Skeletal muscle cell (primary cell): ENCODE data around the gene GALNT2.

Experiments used
- DNase-seq: peaks from one replicate; pipeline ENCODE4 v3.0.0-alpha.2; 2010; ENCODE audit warnings: low read depth
- H3K4me3 ChIP-seq: 2 replicates; pipeline ENCODE4 v1.5.1; 2011; ENCODE audit warnings: low read depth, mild to moderate bottlenecking, control low read depth, low read length, moderate library complexity

Gene GALNT2

DNA sequence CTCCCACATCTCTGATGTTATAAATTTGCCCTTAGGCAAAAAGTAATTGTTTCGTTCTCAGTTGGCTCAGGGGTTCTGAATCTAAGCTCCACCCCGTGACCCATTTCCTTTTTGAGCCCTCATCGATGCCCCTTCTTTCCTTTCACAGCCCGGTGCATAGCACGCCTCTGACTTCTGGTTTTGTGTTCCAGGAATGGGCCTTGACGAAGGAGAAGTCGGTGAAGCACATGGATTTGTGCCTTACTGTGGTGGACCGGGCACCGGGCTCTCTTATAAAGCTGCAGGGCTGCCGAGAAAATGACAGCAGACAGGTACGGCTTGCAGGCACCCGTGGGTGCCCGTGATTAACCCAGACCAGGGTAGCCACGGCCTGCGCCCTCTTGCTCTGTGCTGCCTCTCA is 207.2 kb downstream of the GALNT2 start:
- no peak overlapping the region for H3K4me3 ChIP-seq
- no peak for DNase-seq

DNA sequence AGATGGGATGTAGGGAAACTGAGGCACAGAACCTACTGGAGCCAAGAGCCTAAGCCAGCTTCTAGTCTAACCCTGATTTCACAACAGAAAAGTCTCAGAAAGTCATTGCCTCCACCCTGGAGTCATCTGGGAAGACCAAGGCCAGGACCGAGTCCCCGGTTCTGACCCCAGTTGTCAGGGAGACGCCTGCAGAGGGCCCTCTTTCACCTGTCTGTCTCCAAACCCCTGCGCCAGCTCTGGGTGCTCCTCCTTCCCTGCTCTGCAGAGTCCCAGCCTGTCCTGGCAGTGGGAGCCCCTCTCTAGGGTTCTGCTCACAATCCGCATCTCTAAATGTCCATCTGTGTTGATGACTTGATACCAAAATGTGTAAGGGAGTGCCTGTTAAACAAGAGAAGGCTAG is 209.4 kb downstream of the GALNT2 start:
- no peak overlapping the region for H3K4me3 ChIP-seq
- no peak for DNase-seq

DNA sequence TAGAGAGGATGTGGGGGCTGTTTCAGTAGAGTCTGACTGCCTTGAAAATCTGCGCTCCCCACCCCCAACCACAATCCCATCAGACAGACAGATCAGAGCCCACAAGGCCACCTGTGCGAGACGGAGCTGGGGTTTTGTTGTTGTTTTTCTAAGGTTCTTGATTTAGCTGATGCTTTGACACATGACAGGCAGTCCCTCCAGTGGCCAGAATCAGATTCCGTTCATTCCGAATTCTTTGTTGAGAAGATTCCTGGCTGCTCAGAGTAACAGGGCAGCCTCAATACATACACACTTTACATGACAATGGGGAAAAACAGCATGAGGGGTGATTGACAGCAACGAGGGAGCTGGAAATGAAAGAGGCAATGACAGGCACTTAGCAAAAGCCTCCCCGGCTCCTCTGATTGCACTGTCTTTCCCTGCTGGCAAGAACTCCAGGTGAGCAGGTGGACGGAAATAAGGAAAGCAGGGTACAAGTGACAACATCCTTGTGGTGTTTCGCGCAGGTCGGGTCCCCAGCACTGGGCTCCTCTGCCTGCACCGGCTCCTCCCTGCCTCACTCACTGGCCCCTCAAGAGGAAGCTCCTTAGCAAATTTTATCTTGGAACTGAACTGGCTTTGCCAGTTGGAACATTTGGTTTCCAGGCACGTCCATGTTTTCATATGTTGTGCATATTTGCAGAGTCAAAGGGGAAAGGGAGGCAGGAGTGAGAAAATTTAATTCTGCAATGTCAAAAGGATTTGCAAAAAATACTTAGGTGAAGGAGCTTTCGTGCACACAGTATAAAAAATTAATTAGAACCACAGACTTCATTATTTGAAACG is 210.4 kb downstream of the GALNT2 start:
- no peak for DNase-seq
- H3K4me3 ChIP-seq, result no peak overlapping the region

DNA sequence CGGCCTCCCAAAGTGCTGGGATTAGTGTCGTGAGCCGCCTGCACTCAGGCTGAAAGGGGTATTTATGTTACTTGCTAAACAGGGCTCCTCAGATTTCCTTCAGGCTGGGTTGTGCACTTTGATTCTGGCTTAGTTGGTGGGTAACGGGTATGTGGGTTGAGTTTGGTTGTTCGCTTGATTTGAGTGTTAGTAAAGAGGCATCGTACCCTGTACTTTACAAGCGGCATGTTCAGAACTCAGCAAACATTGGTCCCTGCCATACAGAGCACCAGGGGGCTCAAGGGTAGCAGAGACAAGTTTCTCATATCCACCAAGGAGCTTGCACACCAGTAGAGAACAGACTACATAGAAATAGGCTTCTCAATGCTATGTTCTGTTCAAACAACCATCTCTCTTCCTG is 211.3 kb downstream of the GALNT2 start:
- H3K4me3 ChIP-seq, result no peak overlapping the region
- DNase-seq, result no peak

DNA sequence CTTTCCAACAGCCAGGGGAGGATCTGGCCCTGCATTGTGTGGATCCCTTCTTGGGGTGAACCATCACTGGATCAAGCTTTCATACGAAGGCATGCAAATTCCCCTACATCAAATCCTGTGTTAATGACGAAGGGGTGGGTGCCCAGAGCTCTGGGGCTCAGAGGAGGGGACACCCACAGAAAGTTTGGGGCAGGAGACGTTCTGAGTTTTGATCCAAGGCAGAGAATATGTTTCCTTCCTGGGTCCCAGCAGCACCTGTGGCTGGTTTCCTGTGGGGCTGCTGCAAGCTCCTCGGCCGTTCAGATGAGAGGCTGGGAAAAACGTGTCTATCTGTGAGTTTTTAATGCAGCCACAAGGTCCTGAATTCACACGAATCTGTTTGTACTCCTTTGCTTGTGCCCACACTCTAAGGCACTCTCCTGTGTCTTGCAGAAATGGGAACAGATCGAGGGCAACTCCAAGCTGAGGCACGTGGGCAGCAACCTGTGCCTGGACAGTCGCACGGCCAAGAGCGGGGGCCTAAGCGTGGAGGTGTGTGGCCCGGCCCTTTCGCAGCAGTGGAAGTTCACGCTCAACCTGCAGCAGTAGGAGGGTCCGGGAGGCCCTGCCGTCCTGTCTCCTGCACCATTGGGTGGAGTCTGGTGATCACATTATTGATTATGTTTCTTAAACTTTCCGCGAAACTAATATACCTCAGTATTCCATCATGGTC is 212.0 kb downstream of the GALNT2 start:
- DNase-seq, result no peak

DNA sequence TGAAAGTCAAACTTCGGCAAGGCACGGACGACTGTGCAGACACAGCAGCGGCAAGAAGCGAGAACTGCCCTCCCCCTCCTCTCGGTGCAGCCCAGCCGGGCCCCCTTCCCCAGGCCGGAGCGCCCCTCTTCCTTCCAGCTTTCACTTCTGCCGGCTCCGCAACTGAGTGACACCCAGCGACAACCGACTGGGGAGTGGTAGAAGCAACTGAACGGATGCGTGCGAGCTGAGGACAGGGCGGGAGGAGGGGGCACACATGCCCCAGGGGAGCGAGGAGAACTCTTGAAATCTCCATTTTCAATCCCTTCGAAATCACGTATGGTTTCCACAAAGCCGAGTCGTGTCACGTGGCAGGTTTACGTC is 212.5 kb downstream of the GALNT2 start:
- no peak for DNase-seq
- no peak overlapping the region for H3K4me3 ChIP-seq

More for the DNA sequence above, 212.0 kb downstream of the GALNT2 start:
- no peak overlapping the region for H3K4me3 ChIP-seq

- H3K4me3 ChIP-seq, result no peak overlapping the region
- DNase-seq, result no peak
Observed at GRCh38 chr1:230280054-230280795, 213.2 kb downstream of the GALNT2 start.

- no peak overlapping the region for H3K4me3 ChIP-seq
- no peak for DNase-seq
Observed at GRCh38 chr1:230280906-230281413, 213.9 kb downstream of the GALNT2 start.

- no peak for DNase-seq
- H3K4me3 ChIP-seq, result no peak overlapping the region
Observed at GRCh38 chr1:230281556-230281955, 214.5 kb downstream of the GALNT2 start.

GRCh38 chr1:230282157-230282556 is 215.1 kb downstream of the GALNT2 start:
- no peak overlapping the region for H3K4me3 ChIP-seq
- DNase-seq, result no peak

DNA sequence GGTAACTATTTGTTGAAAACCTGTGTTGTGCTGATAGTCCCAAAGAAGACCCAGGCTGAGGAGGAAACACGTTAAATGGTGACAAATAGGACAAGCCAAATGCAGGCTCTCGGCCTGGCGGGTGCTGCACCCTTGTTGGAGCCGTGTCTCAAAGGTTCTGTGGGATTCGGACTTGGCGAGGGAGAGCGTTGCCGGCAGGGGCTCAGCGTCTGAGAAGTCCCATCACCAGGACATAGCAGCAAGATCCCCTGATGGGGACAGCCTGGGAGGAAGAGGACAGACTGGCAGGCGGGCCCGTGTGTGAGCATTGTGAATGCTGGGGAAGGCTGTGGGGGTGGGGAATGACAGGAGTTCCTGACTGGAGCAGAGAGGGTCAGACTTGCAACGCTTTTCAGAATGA is 216.6 kb downstream of the GALNT2 start:
- no peak for DNase-seq
- H3K4me3 ChIP-seq, result no peak overlapping the region

DNA sequence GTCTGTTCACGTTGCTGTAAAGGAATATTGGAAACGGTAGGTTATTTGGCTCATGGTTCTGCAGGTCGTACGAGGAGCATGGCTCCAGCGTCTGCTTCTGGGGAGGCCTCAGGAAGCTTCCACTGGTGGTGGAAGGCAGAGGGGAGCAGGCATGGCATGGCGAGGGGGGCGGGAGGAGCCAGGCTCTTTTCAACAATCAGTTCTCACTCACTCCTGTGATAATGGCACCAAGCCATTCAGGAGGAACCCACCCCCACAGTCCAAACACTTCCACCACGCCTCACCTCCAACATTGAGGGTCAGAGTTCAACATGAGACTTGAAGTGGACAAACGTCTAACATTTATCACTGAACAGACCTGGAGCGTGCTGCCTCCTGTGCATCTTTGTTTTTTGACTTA is 217.9 kb downstream of the GALNT2 start:
- H3K4me3 ChIP-seq, result no peak overlapping the region
- DNase-seq, result no peak

GRCh38 chr1:230285351-230285750 is 218.3 kb downstream of the GALNT2 start:
- no peak for DNase-seq
- H3K4me3 ChIP-seq, result no peak overlapping the region

- H3K4me3 ChIP-seq, result no peak overlapping the region
- no peak for DNase-seq
Observed at GRCh38 chr1:230286166-230286889, 219.3 kb downstream of the GALNT2 start.

DNA sequence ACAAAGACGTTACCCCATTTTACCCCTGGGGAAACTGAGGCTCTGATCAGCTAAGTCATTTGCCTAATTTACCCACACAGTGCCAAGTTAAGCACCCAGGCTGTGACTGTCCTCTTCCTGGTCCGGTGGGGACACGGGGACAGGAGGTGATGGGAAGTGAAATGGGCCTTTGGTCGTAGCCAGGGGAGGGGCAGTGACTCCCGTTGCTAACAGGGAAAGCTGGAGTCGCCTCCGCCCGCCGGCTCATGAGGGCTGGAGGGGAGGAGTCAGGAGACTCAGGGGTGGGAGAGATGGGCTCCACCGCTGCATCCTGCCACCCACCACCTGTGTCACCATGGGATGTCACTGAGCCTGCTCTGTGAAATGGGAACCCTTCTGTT is 219.8 kb downstream of the GALNT2 start:
- no peak for DNase-seq
- no peak overlapping the region for H3K4me3 ChIP-seq

DNA sequence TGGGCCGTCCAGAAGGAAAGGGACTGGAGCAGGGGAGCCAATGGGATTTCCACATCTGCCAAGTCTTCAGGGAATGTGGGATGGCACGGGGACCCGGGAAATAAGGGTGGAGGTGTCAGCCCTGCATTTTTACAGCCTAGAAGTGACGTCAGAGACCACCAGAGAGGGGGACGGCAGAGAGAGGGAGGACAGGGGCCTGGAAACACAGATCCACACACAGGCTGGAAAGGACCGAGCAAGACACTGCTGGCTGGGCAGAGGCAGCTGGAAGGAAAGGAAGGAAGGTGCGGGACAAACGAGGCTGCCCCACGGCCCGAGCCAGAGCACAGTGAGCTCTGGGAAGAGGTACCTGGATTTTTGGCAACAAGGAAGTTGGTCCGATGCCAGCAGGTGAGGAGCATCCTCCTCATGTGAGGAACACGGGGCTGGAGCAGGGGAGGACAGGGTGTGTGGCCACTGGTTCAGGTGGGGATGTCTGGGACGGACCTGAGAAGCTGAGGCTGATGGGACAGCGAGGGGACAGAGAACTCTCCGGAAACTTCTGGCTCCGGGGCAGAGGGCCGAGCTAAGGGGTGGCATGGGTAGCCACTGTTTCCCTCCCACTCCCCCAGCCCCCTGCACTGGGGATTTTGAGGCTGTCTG is 220.8 kb downstream of the GALNT2 start:
- no peak for DNase-seq
- H3K4me3 ChIP-seq, result no peak overlapping the region

DNA sequence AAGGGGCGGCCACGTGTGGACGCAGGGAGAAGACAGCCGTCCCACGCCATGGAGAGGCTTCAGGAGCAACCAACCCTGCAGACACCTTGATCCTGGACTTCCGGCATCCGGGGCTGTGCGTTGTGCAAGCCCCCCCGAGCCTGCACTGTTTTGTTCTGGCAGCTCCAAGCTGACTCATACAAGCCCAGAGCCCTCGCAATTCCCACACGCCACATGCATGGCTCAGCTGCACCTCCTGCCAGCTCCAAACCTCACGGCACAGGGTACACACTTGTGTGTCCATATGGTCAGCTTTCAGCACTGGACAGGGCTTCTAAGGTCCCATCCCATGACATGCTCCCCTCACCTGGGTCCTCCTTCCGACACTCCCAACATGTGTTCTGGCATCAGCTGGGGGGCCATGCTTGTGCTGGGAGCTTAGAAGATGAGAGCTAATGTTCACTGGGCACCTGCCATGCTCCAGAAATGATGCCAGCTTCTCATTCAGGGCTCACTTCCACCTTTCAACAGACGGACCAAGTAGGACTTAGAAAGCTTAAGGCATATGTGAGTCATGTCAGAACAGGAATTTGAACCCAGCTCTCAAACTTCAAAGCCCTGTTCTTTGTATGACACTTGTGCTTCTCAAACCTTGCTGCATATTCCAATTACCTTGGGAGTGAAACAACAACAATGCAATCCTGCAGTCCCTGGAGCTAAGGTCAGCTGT is 221.8 kb downstream of the GALNT2 start:
- no peak for DNase-seq
- no peak overlapping the region for H3K4me3 ChIP-seq

GRCh38 chr1:230289350-230289644 is 222.3 kb downstream of the GALNT2 start:
- no peak overlapping the region for H3K4me3 ChIP-seq
- DNase-seq, result no peak
